ENCODE results near the gene ECSIT.

DNA sequence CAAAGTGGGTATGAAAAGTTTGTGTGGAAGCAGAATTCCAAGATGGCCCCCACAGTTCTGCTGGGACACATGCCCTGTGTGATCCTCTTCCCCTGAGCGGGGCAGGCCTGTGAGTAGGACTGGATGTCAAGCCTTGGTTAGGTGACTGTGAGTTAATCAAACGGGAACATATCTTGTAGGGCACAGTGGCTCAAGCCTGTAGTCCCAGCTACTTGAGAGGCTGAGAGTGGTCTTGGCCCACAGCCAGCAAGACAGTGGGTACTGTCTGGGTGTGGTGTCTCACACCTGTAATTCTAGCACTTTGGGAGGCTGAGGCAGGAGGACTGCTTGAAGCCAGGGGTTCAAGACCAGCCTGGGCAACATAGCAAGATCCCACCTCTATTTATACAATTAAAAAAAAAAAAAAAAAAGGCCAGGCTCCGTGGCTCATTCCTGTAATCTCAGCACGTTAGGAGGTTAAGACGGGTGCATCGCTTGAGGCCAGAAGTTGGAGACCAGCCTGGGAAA lies 29.7 kb downstream of the ECSIT start:
- TF ChIP-seq, protein P1, sequence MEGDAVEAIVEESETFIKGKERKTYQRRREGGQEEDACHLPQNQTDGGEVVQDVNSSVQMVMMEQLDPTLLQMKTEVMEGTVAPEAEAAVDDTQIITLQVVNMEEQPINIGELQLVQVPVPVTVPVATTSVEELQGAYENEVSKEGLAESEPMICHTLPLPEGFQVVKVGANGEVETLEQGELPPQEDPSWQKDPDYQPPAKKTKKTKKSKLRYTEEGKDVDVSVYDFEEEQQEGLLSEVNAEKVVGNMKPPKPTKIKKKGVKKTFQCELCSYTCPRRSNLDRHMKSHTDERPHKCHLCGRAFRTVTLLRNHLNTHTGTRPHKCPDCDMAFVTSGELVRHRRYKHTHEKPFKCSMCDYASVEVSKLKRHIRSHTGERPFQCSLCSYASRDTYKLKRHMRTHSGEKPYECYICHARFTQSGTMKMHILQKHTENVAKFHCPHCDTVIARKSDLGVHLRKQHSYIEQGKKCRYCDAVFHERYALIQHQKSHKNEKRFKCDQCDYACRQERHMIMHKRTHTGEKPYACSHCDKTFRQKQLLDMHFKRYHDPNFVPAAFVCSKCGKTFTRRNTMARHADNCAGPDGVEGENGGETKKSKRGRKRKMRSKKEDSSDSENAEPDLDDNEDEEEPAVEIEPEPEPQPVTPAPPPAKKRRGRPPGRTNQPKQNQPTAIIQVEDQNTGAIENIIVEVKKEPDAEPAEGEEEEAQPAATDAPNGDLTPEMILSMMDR (conservative IDR thresholded peaks at IDR 0.05; ENCODE audit: low read length): no peak
- TF ChIP-seq EZH2phosphoT487 (IDR thresholded peaks at IDR 0.05; ENCODE audit: borderline replicate concordance): no peak

Measured in Loucy (cell line).